GM19463 (cell line): Measurements from ENCODE around the gene HERC2.
"Not testable (repeated sequence)": the region's sequence is repeated elsewhere in the genome, so short reads cannot be mapped to it uniquely, and the experiment has no call there.

Experiments used
- ATAC-seq: cut with Tn5 transposase; IDR thresholded peaks from one replicate; pipeline ENCODE4 v1.9.1; 2021; ENCODE audit warnings: mild to moderate bottlenecking, moderate library complexity; ENCODE audit not compliant: unreplicated experiment

The HERC2 gene

DNA sequence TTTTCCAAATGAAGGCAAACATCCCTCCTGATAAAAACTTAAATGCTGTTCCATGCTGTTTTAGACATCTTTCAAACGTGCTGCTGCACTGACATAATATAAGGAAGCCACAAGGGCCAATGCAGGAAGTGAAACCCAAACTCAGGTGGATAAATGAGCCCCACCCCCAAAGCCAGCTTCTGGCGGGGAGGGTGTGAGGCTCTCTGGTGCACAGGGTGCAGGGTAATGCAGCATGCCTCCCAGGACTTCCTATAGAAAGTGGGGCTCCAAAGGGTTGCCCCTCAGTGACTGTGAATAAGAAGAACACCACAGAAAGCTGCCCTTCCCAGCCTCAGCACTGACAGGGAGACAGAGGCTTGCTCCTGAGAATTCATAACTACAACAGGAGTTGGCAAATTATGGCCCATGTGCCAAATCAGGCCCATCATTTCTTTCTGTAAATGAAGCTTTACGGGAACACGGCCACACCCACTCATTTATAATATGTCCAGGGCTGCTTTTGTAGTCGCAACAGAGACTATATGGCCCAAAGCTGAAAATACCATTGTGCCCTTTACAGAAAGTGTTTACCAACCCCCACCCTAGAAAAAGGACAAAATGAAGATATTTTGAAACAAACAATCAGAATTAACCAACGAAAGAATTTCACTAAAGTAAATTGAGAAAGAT is 185.6 kb downstream of the HERC2 start:
- peak; percentile 100 for ATAC-seq

DNA sequence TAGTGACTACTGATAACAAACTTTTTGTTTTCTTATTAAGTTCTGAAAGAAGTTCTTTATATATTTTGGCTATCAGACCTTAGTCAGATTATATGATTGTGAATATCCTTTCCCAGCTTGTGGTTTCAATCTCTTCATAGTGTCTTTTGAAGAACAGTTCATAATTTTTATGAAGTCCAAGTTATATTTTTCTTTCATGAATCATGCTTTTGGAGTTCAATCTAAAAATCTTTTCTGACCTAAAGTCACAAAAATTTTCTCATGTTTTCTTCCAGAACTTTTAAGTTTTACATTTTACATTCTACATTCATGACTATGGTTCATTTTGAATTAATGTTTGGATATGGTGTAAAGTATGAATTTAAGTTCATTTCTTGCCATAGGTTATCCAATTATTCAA is 188.7 kb downstream of the HERC2 start:
- no peak for ATAC-seq

DNA sequence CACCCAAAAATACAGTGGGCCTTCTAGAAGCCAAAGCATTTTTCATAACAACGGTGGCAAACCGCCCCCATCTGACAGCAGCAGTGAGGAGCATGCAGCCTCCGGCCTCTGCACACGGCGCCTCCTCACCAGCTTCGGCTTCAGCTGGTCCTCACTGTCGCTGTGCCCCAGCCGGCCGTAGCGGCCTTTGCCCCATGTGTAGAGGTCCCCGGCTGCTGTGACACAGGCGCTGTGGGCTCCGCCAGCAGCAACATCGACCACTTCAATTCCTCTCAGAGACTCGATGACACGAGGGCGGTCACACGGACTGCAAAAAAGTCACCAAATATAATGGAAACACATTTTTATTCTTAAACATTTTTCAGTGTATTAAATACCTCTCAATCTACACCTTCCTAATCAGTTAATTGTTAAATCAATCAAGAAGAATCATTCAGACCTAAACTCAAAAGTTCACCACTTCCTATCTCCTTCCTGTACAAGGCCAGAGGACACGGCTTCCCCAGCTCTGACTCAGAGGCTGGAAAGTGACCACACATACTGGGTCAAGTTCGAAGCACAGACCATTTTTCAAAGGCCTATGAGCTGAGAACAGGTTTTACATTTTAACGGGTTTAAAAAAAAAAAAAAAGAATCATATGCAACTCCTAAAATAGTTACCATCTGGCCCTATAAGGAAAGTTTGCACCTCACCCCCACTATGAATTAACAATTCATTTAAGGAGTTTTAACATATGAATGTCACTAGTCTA is 189.3 kb downstream of the HERC2 start:
- no peak for ATAC-seq

DNA sequence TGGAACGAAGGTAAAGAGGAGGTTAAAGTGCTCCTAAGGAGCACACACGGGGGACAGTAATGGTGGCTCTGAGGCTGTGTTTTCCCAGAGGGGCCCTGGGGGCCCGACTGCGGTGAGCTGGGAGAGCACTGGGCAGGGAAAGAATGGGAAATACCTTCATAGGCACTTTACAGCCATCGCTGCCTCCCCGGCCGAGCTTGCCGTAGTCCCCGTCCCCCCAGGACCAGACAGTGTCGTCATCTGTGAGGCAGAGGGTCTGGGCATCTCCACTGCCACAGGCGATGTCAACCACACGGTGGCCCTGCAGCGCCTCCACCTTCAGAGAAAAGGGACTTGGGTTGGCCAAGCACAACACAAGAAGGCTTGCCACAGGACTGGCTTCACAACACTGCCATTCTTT is 190.0 kb downstream of the HERC2 start:
- ATAC-seq = no peak

DNA sequence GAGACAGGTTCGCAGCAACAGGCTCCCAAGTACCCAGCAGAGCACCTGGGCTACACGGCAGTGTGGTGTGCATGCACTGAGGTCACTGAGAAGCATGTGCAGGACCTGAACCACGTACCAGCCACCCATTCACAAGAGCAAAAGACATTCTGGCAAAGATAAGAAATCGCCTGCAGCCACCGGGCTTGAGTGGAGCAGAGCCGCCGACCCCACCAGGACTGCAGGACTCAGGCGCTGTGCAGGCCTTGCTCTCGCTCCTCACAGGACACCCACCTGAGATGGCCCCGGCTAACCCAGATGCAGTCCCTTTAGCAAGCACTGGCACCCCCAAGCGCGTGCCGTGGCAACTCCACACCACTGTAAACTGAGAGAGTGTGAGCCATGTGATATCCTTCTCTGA is 190.6 kb downstream of the HERC2 start:
- no peak for ATAC-seq

DNA sequence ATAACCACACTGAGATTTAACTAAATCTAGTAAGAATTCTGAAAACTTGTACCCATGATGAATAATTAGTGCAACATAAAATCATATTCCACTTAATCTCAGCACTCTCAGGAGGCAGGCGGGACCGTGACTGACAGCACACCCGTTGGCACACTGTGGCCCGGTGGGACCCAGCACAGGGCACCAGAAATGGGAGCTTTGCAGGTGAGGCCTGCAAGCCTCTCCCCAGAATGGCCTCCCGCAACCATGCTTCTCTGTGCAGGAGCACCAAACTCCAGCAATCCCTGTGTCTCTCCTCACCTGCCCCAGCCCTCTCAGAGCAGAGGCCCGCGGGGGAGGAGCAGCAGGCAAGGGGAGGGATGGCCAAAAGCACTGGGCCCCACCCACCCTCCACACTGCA is 191.3 kb downstream of the HERC2 start:
- no peak for ATAC-seq

DNA sequence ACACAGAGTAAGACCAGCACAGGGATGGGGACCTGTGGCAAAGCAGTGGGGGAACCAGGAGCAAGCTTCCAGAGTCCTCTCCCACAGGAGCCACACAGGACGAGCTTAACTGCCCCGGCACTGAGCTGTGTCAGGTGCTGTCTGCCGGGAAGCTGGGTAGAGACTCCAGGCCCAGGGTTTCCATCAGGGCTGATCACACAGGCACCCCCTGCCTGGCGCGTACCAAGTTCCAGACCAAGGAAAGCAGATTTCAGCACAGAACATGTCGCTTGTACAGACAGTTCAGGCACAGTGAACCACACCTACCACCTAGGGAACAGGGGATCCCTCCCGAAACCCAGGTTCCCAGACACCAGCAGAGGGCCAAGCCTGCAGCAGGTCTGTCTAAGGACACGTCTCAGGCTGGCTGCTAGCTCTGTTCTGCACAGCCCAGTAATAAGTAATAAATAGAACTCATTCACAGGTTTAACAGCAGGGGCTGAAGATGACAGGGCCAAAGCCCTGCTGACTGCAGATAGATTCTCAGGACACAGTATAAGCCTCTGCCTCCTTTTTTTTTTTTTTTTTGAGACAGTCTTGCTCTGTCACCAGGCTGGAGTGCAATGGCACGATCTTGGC is 192.6 kb downstream of the HERC2 start:
- ATAC-seq = no peak

DNA sequence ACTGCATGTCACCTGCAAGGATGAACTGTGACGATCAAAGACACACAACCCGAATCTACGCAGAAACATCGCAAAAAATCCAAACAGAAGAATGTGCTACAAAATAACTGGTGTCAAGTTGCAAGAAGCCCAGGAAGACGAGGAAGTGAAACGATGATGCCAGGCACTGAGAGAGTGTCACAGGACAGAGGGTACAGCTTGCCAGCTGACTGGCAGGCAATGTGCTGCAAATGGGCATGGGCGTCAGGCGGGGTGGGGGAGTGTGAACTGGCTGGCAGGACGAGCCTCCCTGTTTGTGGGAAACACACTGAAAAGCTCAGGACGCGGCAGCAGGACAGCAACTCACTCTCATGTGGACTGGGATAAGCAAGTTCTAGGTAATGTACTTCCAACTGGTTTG is 193.9 kb downstream of the HERC2 start:
- ATAC-seq = no peak

DNA sequence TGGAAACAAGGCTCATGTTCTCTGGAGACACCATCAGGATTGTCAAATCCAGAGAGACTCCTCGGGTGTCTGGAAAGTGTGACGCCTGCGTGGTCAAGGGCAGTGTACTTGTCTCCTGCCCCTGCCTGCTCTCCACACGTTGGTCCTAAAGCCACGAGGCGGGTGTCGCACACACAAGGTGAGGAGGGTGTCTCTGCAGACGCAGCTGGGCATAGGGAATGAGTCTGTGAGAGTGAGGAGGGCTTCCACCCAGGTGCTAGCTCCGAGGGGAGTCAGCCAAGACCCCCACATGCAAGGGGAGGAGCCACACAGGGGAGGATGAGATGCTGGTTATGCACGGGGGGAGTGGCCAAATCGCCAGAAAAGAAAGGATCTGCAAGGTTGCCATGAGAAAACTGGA is 194.9 kb downstream of the HERC2 start:
- no peak for ATAC-seq

DNA sequence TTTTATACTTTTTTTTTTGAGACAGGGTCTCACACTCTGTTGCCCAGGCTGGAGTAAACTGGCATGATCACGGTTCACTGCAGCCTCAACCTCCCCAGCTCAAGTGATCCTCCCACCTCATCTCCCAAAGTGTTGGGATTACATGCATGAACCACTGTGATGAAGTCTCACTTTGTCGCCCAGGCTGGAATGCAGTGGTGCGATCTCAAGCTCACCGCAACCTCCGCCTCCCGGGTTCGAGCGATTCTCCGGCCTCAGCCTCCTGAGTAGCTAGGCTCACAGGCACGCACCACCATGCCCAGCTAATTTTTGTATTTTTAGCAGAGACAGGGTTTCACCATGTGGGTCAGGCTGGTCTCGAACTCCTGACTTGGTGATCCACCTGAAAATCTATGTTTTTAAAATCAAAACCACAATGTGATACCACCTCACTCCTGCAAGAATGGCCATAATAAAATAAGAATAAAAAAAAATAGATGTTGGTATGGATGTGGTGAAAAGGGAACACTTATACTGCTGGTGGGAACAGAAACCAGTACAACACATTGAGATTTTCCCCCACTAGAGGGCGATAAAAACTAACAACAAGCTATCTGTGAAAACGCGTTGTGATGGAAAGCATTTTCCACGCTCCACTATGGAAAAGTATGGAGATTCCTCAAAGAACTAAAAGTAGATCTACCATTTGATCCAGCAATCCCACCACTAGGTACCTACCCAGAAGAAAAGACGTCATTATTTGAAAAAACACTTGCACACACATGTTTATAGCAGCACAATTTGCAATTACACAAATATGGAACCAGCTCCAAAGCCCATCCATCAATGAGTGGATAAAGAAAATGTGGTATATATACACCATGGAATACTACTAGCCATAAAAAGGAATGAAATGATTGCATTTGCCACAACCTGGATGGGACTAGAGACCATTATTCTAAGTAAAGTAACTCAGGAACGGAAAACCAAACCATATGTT is 196.0 kb downstream of the HERC2 start:
- no peak for ATAC-seq

DNA sequence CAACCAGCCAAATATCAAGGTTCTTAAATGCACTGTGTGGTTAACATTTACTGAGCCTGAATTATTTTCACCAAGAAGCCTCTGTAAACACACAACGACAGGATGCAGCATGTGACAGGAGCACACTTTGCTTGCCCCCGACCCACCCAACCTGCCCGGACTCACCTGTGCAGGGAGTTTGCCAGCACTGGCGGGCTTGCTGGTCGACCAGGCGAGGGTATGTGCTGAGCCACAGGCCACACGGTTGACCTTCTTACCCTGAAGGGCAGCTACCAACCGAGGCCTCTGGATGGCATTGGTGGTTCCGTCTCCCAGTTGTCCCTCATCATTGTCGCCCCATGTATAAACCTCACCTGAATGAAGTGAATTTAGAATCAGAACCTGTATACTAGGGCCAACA is 197.1 kb downstream of the HERC2 start:
- ATAC-seq = no peak

DNA sequence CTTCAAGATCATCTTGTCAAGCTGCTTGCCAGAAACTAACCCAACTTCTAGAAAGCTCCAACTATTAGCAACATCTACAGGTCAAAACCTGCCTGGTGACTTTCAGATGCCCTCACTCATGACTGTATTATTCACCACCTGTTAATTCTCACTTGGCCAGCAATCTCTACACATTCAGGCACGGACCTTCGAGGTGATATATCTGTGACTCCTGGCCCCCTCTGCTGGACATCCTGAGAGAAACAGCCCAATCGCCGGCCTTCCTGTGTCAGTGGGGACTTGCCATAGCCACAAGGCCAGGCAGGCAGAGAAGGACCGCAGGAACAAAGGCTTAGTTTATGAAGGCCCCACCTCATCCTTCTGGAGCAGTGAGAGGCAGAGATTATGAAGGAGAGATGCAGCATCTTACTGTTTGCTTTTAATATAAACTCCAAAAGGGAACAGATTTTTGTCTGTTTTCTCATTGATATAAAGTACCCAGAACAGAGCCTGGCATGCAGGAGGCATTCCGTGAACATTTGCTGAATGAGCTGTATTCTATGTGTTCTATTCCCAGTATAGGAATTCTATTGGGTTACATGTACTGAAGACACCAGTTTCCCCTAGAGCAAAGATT is 198.5 kb downstream of the HERC2 start:
- peak; percentile 81 for ATAC-seq

DNA sequence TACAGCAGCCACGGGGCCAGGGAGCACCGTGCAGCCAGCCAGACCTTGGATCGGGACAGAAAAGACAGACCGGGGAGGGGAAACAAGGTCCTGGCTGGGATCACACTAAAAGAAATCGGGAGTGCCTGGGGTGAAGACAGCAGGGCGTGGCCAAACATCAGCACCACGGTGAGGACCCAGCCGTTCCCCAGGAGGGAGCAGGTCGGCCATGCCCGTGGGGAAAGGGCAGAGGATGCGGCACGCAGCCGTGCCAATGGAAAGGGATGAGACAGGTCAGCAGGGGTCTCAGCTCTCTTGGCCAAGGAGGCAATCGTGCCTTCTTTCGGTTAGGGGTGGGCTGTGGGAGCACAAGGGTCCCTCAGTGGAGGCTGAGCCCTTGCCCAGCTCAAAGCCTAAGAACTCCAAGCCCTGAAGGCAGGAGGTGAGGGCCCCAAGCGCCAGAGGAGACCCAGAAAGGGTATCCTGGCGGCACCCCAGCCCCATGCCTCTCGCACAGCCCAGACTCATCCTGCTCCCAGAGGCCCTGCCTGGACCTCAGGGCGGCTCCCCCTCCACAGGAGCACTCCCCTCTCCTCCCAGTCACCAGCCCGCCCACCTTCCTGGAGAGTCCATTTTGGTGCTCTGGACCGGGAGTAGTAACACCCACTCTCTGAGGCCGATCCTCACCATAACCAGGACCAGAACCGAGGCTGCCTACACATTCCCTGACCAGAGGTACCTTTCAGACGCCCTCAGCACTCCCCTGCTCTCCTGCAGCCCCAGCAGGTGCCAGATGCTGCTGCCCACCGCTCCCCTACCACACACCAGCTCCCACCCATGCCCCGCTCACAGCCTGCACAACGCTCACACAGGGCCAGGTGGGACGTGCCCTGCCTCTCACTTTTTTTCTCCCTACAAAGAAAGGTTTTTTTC is 199.7 kb downstream of the HERC2 start:
- no peak for ATAC-seq

DNA sequence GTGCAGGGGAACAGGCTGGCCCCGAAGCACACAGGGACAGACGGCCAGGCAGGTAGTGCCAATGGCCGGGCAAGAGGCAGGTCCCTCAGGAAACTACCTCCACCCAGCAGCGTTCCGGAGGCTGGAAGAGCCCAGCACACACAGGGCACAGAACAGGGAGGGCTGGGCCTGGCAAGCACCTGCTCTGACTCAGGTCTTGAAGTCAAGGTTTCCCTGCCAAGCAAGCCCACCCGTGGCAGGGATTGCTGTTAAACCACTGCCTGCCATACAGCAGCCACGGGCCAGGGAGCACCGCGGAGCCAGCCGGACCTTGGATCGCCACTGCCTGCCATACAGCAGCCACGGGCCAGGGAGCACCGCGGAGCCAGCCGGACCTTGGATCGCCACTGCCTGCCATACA is 200.4 kb downstream of the HERC2 start:
- not testable (repeated sequence) for ATAC-seq

DNA sequence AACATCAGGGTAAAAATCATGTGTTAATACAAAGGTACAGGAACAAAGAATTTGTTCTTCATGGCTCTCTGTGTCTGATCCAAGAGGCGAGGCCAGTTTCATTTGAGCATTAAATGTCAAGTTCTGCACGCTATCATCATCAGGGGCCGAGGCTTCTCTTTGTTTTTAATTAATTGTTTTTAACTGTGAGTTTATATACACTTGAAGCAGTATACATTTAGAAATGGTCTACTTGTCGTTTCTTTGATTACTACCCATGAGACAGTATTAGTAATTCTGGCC is 201.7 kb downstream of the HERC2 start:
- no peak for ATAC-seq

DNA sequence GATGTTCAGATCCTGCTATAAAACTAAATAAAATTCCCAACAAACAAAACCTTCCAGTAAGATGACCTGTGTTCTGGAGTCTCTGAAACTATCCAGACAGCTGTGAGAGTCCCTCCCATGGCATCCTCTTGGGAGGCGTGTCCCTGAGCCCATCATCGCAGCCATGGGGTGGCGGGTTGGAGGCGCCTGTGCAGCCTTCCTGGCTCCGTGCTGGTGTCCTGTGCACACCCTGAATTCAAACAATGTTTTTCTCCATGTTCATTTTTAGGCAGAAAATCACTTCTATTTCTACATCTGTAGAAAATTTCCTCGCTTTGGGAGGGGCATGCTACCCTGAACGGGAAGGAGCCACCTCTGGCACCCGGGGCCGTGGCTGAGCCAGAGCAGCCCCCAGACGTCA is 203.4 kb downstream of the HERC2 start:
- ATAC-seq = no peak

DNA sequence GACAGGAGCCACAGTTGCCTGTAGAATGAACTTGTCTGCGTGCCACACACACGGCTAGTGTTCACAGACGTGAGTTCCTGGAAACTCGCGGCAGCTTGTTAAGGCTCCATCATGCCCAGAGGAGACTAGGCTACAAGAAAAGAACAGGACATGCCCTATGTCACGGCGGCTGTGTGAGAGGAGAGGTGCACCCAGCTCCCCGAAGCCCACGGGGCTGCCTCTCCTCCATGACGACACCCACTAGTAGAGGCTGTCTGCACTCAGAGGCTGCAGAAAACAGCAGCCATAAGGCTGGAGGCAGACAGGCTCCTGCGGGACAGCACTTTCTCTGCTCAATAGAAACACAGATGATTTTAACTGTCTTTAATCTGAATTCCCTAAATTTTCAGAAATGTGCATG is 203.9 kb downstream of the HERC2 start:
- ATAC-seq = no peak

DNA sequence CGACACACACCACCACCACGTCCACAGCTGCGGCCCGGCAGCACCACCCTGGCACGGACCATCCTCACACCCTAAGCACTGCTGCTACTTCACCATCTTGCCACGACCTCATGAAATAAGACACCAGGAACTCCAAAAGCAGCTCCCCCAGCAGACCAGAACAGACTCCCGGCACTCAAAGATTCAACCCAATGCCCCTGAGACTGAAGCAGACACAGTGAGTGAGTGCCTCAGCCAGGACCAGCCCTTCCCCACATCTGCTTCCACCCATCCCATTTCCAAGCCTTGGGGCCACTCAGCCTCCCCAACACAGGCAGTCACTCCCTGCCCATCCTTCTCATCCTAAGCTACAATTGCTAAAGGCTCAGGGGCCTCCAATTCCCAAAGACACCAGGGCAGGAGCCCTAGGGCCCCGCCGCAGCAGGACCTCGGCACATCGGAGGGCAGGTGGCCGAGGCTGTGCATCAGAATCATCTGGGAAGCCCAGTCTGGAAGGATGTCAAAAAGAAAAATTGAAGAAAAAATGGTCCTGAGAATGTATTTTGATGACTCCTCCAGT is 204.5 kb downstream of the HERC2 start:
- no peak for ATAC-seq
